RWPE2 (cell line): ENCODE measurements around the gene PSEN1.
A peak's percentile ranks its signal among the peaks of the same experiment; 100 is the strongest.

Experiments used
- ATAC-seq: fragments of 200-7000 bp; cut with Tn5 transposase; 3 replicates; pipeline ENCODE4 v1.9.1; 2021; ENCODE audit warnings: low read depth
- DNase-seq: peaks from one replicate; pipeline ENCODE4 v3.0.0-alpha.2; 2020; ENCODE audit warnings: low spot score
- H3K27ac ChIP-seq: fragments of 450-650 bp; 2 replicates; pipeline ENCODE4 v1.5.1; 2017; ENCODE audit warnings: mild to moderate bottlenecking; ENCODE audit not compliant: poor library complexity, severe bottlenecking
- H3K27me3 ChIP-seq: fragments of 250-450 bp; sonication (Bioruptor Pico); 2 replicates; pipeline ENCODE4 v1.5.1; 2021; ENCODE audit warnings: mild to moderate bottlenecking, moderate library complexity; ENCODE audit not compliant: insufficient read depth, poor library complexity, severe bottlenecking
- H3K36me3 ChIP-seq: fragments of 250-450 bp; sonication (Bioruptor Pico); 2 replicates; pipeline ENCODE4 v1.5.1; 2020; ENCODE audit warnings: low read depth, mild to moderate bottlenecking, moderate library complexity
- H3K4me1 ChIP-seq: fragments of 250-450 bp; sonication (Bioruptor Pico); 2 replicates; pipeline ENCODE4 v1.5.1; 2021; ENCODE audit warnings: mild to moderate bottlenecking, moderate library complexity; ENCODE audit not compliant: insufficient read depth, poor library complexity, severe bottlenecking
- H3K4me3 ChIP-seq: fragments of 250-450 bp; sonication (Bioruptor Pico); 2 replicates; pipeline ENCODE4 v1.5.1; 2021; ENCODE audit warnings: mild to moderate bottlenecking, moderate library complexity; ENCODE audit not compliant: severe bottlenecking
- H3K9me3 ChIP-seq: fragments of 250-450 bp; sonication (Bioruptor Pico); 2 replicates; pipeline ENCODE4 v1.5.1; 2021; ENCODE audit warnings: mild to moderate bottlenecking, moderate library complexity; ENCODE audit not compliant: severe bottlenecking
- CTCF ChIP-seq: fragments of 450-650 bp; IDR thresholded peaks from one replicate; pipeline ENCODE4 v1.5.1; 2017; ENCODE audit warnings: mild to moderate bottlenecking, moderate library complexity; ENCODE audit not compliant: poor library complexity, severe bottlenecking

The PSEN1 gene

GRCh38 chr14:73216030-73216429 is 79.7 kb downstream of the PSEN1 start:
- no peaks in the 10 kb centered on the region for H3K9me3 ChIP-seq
- H3K27ac ChIP-seq, result no peak overlapping the region
- DNase-seq, result no peak
- peak; percentile 25; the same call in 1 of the 3 replicates for ATAC-seq
- peaks cover 80% of the 10 kb centered on the region for H3K36me3 ChIP-seq
- H3K4me1 ChIP-seq, result no peaks in the 10 kb centered on the region
- H3K27me3 ChIP-seq, result no peaks in the 10 kb centered on the region
- no peak overlapping the region for H3K4me3 ChIP-seq
- no peak for TF ChIP-seq CTCF

GRCh38 chr14:73217411-73217810 is 81.1 kb downstream of the PSEN1 start:
- Histone ChIP-seq H3K27me3 (no peaks in the 10 kb centered on the region), H3K9me3 (no peaks in the 10 kb centered on the region), H3K4me3 (no peak overlapping the region), H3K27ac (no peak overlapping the region), H3K4me1 (no peaks in the 10 kb centered on the region), H3K36me3 (peaks cover 68% of the 10 kb centered on the region)
- no peak for ATAC-seq
- TF ChIP-seq CTCF, result no peak
- no peak for DNase-seq

- Histone ChIP-seq H3K36me3 (peaks cover 43% of the 10 kb centered on the region), H3K27me3 (no peaks in the 10 kb centered on the region), H3K27ac (no peak overlapping the region), H3K9me3 (no peaks in the 10 kb centered on the region), H3K4me3 (no peak overlapping the region), H3K4me1 (no peaks in the 10 kb centered on the region)
- DNase-seq, result no peak
- no peak for ATAC-seq
- TF ChIP-seq CTCF, result no peak
These were observed 83.8 kb downstream of the PSEN1 start for GRCh38 chr14:73220061-73220460.

GRCh38 chr14:73220634-73221033 is 84.3 kb downstream of the PSEN1 start:
- no peaks in the 10 kb centered on the region for H3K4me1 ChIP-seq
- ATAC-seq (no peak), DNase-seq (no peak)
- peaks cover 40% of the 10 kb centered on the region for H3K36me3 ChIP-seq
- H3K9me3 ChIP-seq, result no peaks in the 10 kb centered on the region
- H3K27ac ChIP-seq, result no peak overlapping the region
- H3K4me3 ChIP-seq, result no peak overlapping the region
- TF ChIP-seq CTCF, result no peak
- no peaks in the 10 kb centered on the region for H3K27me3 ChIP-seq

- Histone ChIP-seq H3K4me3 (no peak overlapping the region), H3K9me3 (no peaks in the 10 kb centered on the region), H3K27ac (no peak overlapping the region), H3K27me3 (no peaks in the 10 kb centered on the region), H3K4me1 (no peaks in the 10 kb centered on the region), H3K36me3 (peaks cover 30% of the 10 kb centered on the region)
- ATAC-seq, result no peak
- DNase-seq, result no peak
- TF ChIP-seq CTCF, result no peak
These were observed 85.6 kb downstream of the PSEN1 start for GRCh38 chr14:73221945-73222344.
